8988T (cell line): Measurements from ENCODE around the gene IFNGR2.
"Not testable (repeated sequence)": the region's sequence is repeated elsewhere in the genome, so short reads cannot be mapped to it uniquely, and the experiment has no call there.

Source experiments
- DNase-seq: peaks from one replicate; pipeline ENCODE4 v3.0.0; 2011

IFNGR2 gene

GRCh38 chr21:33403786-33404585, 773 bp downstream of the IFNGR2 start:
- DNase-seq, result peak; percentile 35

GRCh38 chr21:33406493-33406892, 3.3 kb downstream of the IFNGR2 start:
- no peak for DNase-seq

- no peak for DNase-seq
Measured at GRCh38 chr21:33411949-33412430, 8.8 kb downstream of the IFNGR2 start.

- not testable (repeated sequence) for DNase-seq
Measured at GRCh38 chr21:33412439-33412831, 9.2 kb downstream of the IFNGR2 start.

- DNase-seq, result no peak
Measured at GRCh38 chr21:33412832-33413519, 9.8 kb downstream of the IFNGR2 start.

- DNase-seq, result no peak
Measured at GRCh38 chr21:33414068-33414467, 10.9 kb downstream of the IFNGR2 start.

- DNase-seq, result no peak
Measured at GRCh38 chr21:33414926-33415325, 11.7 kb downstream of the IFNGR2 start.

- DNase-seq, result no peak
Measured at GRCh38 chr21:33418691-33419090, 15.5 kb downstream of the IFNGR2 start.

GRCh38 chr21:33419538-33420123, 16.4 kb downstream of the IFNGR2 start:
- DNase-seq, result no peak

GRCh38 chr21:33421713-33422393, 18.6 kb downstream of the IFNGR2 start:
- no peak for DNase-seq

GRCh38 chr21:33424214-33424613, 21.0 kb downstream of the IFNGR2 start:
- DNase-seq, result no peak

GRCh38 chr21:33425825-33426224, 22.6 kb downstream of the IFNGR2 start:
- no peak for DNase-seq

GRCh38 chr21:33427051-33427450, 23.8 kb downstream of the IFNGR2 start:
- no peak for DNase-seq

GRCh38 chr21:33428669-33429068, 25.5 kb downstream of the IFNGR2 start:
- DNase-seq, result no peak

- no peak for DNase-seq
Measured at GRCh38 chr21:33430858-33431257, 27.6 kb downstream of the IFNGR2 start.

- no peak for DNase-seq
Measured at GRCh38 chr21:33432496-33432895, 29.3 kb downstream of the IFNGR2 start.

GRCh38 chr21:33433001-33433400, 29.8 kb downstream of the IFNGR2 start:
- no peak for DNase-seq

- no peak for DNase-seq
Measured at GRCh38 chr21:33433425-33434114, 30.4 kb downstream of the IFNGR2 start.

- DNase-seq, result peak; percentile 38
Measured at GRCh38 chr21:33434770-33435360, 31.7 kb downstream of the IFNGR2 start.

GRCh38 chr21:33437140-33437539, 33.9 kb downstream of the IFNGR2 start:
- DNase-seq, result no peak

- DNase-seq, result no peak
Measured at GRCh38 chr21:33441489-33442477, 38.6 kb downstream of the IFNGR2 start.
